GM19240 (cell line): ENCODE results near the gene GSTM5.
"Not testable (repeated sequence)": the region's sequence is repeated elsewhere in the genome, so short reads cannot be mapped to it uniquely, and the experiment has no call there.

Source experiments
- DNase-seq: peaks from one replicate; pipeline ENCODE4 v3.0.0; 2011; ENCODE audit warnings: low spot score; ENCODE audit not compliant: insufficient read length

GSTM5 gene

GRCh38 chr1:109761227-109762038 lies 49.4 kb downstream of the GSTM5 start:
- DNase-seq: no peak

- DNase-seq: no peak
Measured at GRCh38 chr1:109762039-109762585, 50.1 kb downstream of the GSTM5 start.

- no peak for DNase-seq
Measured at GRCh38 chr1:109762821-109763645, 51.0 kb downstream of the GSTM5 start.

- no peak for DNase-seq
Measured at GRCh38 chr1:109763646-109764415, 51.8 kb downstream of the GSTM5 start, which contains the start of gene EPS8L3. EPS8L3 (minus strand) TSS chr1:109763923; CDS start chr1:109761749, 2,174 bp downstream.

GRCh38 chr1:109764561-109765482 lies 52.8 kb downstream of the GSTM5 start:
- no peak for DNase-seq

GRCh38 chr1:109765483-109765815 lies 53.4 kb downstream of the GSTM5 start:
- no peak for DNase-seq

- no peak for DNase-seq
Measured at GRCh38 chr1:109765896-109766615, 54.0 kb downstream of the GSTM5 start.

- not testable (repeated sequence) for DNase-seq
Measured at GRCh38 chr1:109766991-109767636, 55.1 kb downstream of the GSTM5 start.
